Upper lobe of left lung (tissue), 6 donors: Measurements from ENCODE around the gene CDS2. TPM values are rescaled to one million over a fixed set of nuclear protein-coding genes. Genes with fewer than 3 reads are reported as not detected.
A peak's percentile ranks its signal among the peaks of the same experiment; 100 is the strongest.

Experiments used
- ATAC-seq, 2 donors: fragments of 200-7000 bp; cut with Tn5 transposase; one replicate each; pipeline ENCODE4 v1.9.1; 2022; ENCODE audit warnings: mild to moderate bottlenecking in 2 of 2, moderate library complexity in 2 of 2; ENCODE audit not compliant: low FRiP score in 2 of 2
- DNase-seq, 2 donors: peaks; one replicate each; pipeline ENCODE4 v3.0.0-alpha.2; 2019 to 2020
- H3K27ac ChIP-seq, 4 donors: fragments of 200-600 bp; sonication (generic); one replicate each; pipeline ENCODE4 v1.5.1; 2016 to 2019
- H3K27me3 ChIP-seq, 4 donors: fragments of 200-600 bp; sonication (generic); one replicate each; pipeline ENCODE4 v1.5.1; 2017 to 2019
- H3K36me3 ChIP-seq, 4 donors: fragments of 200-600 bp; sonication (generic); one replicate each; pipeline ENCODE4 v1.5.1; 2016 to 2019
- H3K4me1 ChIP-seq, 4 donors: fragments of 200-600 bp; sonication (generic); one replicate each; pipeline ENCODE4 v1.5.1; 2018 to 2019
- H3K4me3 ChIP-seq, 4 donors: fragments of 200-600 bp; sonication (generic); one replicate each; pipeline ENCODE4 v1.5.1; 2017 to 2019; ENCODE audit warnings: mild to moderate bottlenecking in 2 of 4, moderate library complexity in 1 of 4
- H3K9me3 ChIP-seq, 4 donors: fragments of 200-600 bp; sonication (generic); one replicate each; pipeline ENCODE4 v1.5.1; 2018 to 2019
- EP300 ChIP-seq, 4 donors: sonication (generic); formaldehyde crosslinking; IDR thresholded peaks; one replicate each; pipeline ENCODE4 v1.5.1; 2017; ENCODE audit warnings: antibody characterized with exemption in 4 of 4, control low read depth in 2 of 4
- POLR2A ChIP-seq, 4 donors: fragments of 450-650 bp; IDR thresholded peaks; one replicate each; pipeline ENCODE4 v1.5.1; 2016 to 2017; ENCODE audit warnings: antibody characterized with exemption in 4 of 4, mild to moderate bottlenecking in 2 of 4
- POLR2AphosphoS5 ChIP-seq, 2 donors: sonication (generic); formaldehyde crosslinking; IDR thresholded peaks; one replicate each; pipeline ENCODE4 v1.5.1; 2017; ENCODE audit warnings: antibody characterized with exemption in 2 of 2
- WGBS, 2 donors: methylation state at CpG; one replicate each; pipeline ENCODE4 v1.1.5; 2017 to 2018; 5-methylcytosine and 5-hydroxymethylcytosine counted together
- total RNA-seq, 6 donors: library from RNA; depleted of rRNA in 4 of 6; stranded (reverse); fragments of >200 nt in 4 of 6; gene quantifications; one replicate each; pipeline versions ENCODE4 v1.1.0 to v1.2.1, GENCODE V29; 2016 to 2021
- TF ChIP-seq, protein P1 (sequence below), 6 experiments: fragments of 450-650 bp in 4 of 6; fragments of 200-600 bp in 2 of 6; sonication (generic) in 2 of 6; IDR thresholded peaks; one replicate each; pipeline ENCODE4 v1.5.1; 2016 to 2019; ENCODE audit warnings: antibody characterized with exemption in 6 of 6
- donor health status: DM: no; HTN: no; CAD: no; lungs with moderate emphysema.
- donor health status: DM: no; HTN: yes; CAD: no; lungs with severe emphysema.

Gene CDS2
- total RNA-seq, 6 donors from 2014 or later, result 26.2 to 64.0 (median 40.6) TPM

DNA sequence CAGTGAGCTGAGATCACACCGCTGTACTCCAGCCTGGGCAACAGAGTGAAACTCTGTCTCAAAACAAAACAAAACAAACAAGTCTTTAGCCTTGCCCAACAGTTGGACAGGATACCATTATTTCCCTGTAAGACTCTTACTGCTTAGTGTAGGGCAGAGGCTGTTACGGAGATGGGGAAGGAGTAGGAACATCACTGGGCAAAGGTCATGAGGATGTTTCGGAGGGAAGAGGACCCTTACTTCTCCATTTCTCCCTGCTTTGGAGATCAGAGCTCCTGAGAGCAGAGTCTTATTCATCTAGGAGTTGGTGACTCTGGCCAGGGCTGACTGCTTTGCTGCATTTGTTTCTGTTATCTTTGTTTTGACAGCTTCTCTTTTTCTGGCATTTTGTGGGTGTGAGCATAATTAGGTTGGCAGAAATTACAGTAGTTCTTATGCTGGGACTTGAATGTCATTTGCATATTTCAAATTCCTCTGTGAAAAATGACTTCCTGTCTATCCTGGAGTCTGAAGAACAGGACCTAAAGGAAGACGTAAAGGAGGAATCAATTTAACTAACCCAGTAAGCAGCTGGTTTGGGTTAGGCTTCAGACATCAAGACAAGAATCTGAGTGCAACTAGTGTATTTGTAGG lies 89.0 kb downstream of the CDS2 start:
- TF ChIP-seq, protein P1, sequence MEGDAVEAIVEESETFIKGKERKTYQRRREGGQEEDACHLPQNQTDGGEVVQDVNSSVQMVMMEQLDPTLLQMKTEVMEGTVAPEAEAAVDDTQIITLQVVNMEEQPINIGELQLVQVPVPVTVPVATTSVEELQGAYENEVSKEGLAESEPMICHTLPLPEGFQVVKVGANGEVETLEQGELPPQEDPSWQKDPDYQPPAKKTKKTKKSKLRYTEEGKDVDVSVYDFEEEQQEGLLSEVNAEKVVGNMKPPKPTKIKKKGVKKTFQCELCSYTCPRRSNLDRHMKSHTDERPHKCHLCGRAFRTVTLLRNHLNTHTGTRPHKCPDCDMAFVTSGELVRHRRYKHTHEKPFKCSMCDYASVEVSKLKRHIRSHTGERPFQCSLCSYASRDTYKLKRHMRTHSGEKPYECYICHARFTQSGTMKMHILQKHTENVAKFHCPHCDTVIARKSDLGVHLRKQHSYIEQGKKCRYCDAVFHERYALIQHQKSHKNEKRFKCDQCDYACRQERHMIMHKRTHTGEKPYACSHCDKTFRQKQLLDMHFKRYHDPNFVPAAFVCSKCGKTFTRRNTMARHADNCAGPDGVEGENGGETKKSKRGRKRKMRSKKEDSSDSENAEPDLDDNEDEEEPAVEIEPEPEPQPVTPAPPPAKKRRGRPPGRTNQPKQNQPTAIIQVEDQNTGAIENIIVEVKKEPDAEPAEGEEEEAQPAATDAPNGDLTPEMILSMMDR (IDR thresholded peaks at IDR 0.05), result no peak
- TF ChIP-seq POLR2A (IDR thresholded peaks at IDR 0.05) (no peak), POLR2AphosphoS5 (IDR thresholded peaks at IDR 0.05) (no peak), EP300 (IDR thresholded peaks at IDR 0.05) (no peak)
- Histone ChIP-seq H3K4me3 (no peak overlapping the region), H3K36me3 (peaks cover 0 to 15% (median 4%) of the 10 kb centered on the region in 4 donors), H3K27ac (peak overlapping the region in 1 of 4 donors; percentile 30), H3K27me3 (no peaks in the 10 kb centered on the region), H3K4me1 (peaks cover 0 to 18% (median 6%) of the 10 kb centered on the region in 4 donors), H3K9me3 (no peaks in the 10 kb centered on the region)
- 50 to 58% methylated on average over 4 of the region's 4 CpGs for WGBS, 2 donors
- DNase-seq (no peak), ATAC-seq (peak; percentile 26 to 39)

DNA sequence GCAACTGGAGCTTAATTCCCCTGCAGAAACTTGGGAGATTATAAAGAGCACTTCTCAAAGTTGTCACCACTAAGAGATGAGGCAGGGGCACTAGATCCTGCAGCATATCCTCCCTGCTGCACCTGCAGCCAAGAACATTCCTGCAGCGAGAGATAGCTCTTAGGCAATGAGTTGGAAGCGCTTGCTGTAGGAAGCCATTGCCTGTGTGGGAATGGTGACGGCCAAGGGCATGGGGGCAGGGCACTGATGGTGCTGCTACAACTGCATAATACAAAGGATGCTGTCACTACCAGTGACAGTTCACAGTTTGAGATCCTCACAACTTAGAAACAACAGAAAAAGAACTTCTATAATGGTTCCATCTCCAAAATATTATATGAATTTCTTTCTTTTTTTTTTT lies 89.9 kb downstream of the CDS2 start:
- TF ChIP-seq EP300 (IDR thresholded peaks at IDR 0.05) (no peak), POLR2AphosphoS5 (IDR thresholded peaks at IDR 0.05) (no peak), POLR2A (IDR thresholded peaks at IDR 0.05) (no peak)
- TF ChIP-seq, protein P1 (IDR thresholded peaks at IDR 0.05), result no peak
- peaks cover 0 to 15% (median 4%) of the 10 kb centered on the region in 4 donors for H3K36me3 ChIP-seq
- no peak for DNase-seq
- ATAC-seq, result no peak
- H3K9me3 ChIP-seq, result no peaks in the 10 kb centered on the region
- H3K27me3 ChIP-seq, result no peaks in the 10 kb centered on the region
- 79 to 87% methylated on average over 2 to 3 of the region's 3 CpGs for WGBS, 2 donors
- no peak overlapping the region for H3K4me3 ChIP-seq
- no peak overlapping the region for H3K27ac ChIP-seq
- H3K4me1 ChIP-seq, result peaks cover 0 to 18% (median 6%) of the 10 kb centered on the region in 4 donors

DNA sequence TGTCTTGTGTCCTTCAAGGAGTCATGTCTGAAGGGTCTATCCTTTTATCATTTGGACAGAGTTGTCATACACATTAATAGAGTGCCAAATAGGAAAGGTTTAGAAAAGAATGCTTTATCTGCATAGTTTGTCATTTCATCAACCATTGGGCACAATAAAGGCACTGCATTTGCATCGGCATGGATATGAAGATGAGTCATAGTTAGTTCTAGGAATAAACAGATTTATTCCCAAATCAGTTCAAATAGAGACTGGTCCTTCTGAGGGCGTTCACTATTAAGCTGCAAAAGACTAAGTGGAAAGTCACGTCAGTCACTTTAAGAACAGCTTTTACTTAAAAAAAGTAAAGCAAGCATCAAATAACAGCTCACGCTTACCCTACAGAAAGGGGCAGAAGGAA lies 90.8 kb downstream of the CDS2 start:
- Histone ChIP-seq H3K4me1 (peaks cover 0 to 18% (median 6%) of the 10 kb centered on the region in 4 donors), H3K4me3 (no peak overlapping the region), H3K27me3 (no peaks in the 10 kb centered on the region), H3K27ac (no peak overlapping the region), H3K36me3 (peaks cover 0 to 6% (median 0%) of the 10 kb centered on the region in 4 donors), H3K9me3 (no peaks in the 10 kb centered on the region)
- DNase-seq (no peak), ATAC-seq (no peak)
- 96 to 97% methylated on average over 4 of the region's 4 CpGs for WGBS, 2 donors
- TF ChIP-seq, protein P1 (IDR thresholded peaks at IDR 0.05), result no peak
- TF ChIP-seq EP300 (IDR thresholded peaks at IDR 0.05) (no peak), POLR2AphosphoS5 (IDR thresholded peaks at IDR 0.05) (no peak), POLR2A (IDR thresholded peaks at IDR 0.05) (no peak)

DNA sequence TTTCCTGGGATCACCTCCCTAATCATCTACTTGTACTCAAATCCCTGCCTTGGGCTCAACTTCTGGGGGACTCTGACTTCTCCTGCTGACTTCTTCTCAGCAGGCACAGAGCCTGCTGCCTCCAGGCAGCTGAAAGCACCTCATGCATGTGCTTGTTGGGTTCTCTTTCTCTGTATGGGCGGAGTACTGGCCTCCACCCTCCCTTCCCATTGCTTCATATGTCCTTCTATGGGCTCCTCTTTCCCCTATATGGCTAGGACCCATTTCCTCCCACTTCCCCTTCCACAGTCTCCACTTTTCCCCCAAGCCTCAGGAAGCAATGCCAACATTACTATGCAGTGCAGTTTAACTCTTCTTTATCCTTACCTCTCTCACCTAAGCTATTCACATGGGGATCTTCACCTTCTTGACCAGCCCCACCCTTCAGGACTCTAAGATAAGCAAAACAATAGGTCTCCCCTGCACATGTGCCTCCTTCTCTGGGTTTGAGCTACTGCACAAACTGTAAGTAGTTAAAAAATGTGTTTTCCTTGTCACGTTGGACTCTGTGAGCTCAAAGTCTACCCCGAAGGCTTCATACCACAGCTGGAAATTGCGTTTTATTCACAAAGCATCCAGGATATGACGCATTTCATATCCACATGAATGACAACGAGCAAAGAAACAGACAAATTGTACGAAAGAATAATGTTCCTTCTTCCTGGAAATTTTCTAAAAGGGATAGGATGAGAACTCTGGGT lies 93.7 kb downstream of the CDS2 start:
- Histone ChIP-seq H3K27ac (no peak overlapping the region), H3K4me1 (peaks cover 0 to 11% (median 4%) of the 10 kb centered on the region in 4 donors), H3K27me3 (no peaks in the 10 kb centered on the region), H3K4me3 (no peak overlapping the region), H3K9me3 (no peaks in the 10 kb centered on the region), H3K36me3 (no peaks in the 10 kb centered on the region)
- DNase-seq, result no peak
- WGBS, 2 donors, result 80 to 81% methylated on average over 7 of the region's 7 CpGs
- ATAC-seq, result peak in 1 of 2 donors; percentile 60
- no peak for TF ChIP-seq POLR2AphosphoS5 (IDR thresholded peaks at IDR 0.05)
- TF ChIP-seq EP300 (IDR thresholded peaks at IDR 0.05), result no peak
- TF ChIP-seq POLR2A (IDR thresholded peaks at IDR 0.05), result no peak
- TF ChIP-seq, protein P1 (IDR thresholded peaks at IDR 0.05), result no peak
